ENCODE measurements around the gene GAS7.

DNA sequence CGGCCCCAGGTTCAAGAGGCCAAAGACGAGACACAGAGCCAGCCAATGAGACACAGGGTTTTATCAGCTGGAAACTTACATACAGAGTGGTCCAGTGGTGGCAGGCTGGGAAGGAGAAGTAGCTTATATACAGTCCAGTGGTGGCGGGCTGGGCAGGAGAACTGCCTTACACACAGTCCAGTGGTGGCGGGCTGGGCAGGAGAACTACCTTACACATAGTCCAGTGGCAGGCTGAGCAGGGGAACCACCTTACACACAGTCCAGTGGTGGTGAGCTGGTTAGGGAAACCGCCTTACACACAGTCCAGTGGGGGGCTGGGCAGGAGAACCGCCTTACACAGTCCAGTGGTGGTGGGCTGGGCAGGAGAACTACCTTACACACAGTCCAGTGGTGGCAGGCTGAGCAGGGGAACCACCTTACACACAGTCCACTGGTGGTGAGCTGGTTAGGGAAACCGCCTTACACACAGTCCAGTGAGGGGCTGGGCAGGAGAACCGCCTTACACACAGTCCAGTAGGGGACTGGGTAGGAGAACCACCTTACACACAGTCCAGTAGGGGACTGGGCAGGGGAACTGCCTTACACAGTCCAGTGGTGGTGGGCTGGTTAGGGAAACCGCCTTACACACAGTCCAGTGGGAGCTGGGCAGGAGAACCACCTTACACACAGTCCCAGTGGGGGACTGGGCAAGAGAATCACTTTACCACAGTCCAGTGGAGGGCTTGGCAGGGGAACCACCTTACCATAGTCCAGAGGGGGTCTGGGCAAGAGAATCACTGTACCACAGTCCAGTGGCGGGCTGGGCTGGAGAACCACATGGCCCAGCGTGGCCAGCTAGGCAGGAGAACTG lies 90.9 kb downstream of the GAS7 start:
- TF ChIP-seq CTCF (IDR thresholded peaks at IDR 0.05; ENCODE audit: insufficient read depth, low read length), result no peak
- no peak for TF ChIP-seq REST (IDR thresholded peaks at IDR 0.05; ENCODE audit: insufficient replicate concordance, low read depth)
- TF ChIP-seq POLR2AphosphoS5 (IDR thresholded peaks at IDR 0.05; ENCODE audit: low read depth), result no peak
- TF ChIP-seq GABPA (IDR thresholded peaks at IDR 0.05; ENCODE audit: low read depth), result no peak
- TF ChIP-seq SPI1 (IDR thresholded peaks at IDR 0.05; ENCODE audit: borderline replicate concordance, low read depth), result no peak
